Activated T-helper 1 cell treated with anti-CD3 and anti-CD28 coated beads, Interleukin-12 subunit alpha, Interleukin-12 subunit beta, Interleukin-2, Interleukin-4 antibody, amounts not matched to agents 30 ng/mL and 10 ng/mL and 1 ng/mL, durations not matched to agents 14 hours and 24 hours and 36 hours (primary cell): ENCODE results near the gene POLR3GL. TPM values are rescaled to one million over a fixed set of nuclear protein-coding genes. Genes with fewer than 3 reads are reported as not detected.
"Not testable (repeated sequence)": the region's sequence is repeated elsewhere in the genome, so short reads cannot be mapped to it uniquely, and the experiment has no call there.

Experiments
- DNase-seq: peaks from one replicate; pipeline ENCODE4 v3.0.0; 2021; ENCODE audit warnings: low spot score
- H3K27ac Mint-ChIP-seq: one replicate; pipeline ENCODE4 v1.8.0; 2021; ENCODE audit warnings: mild to moderate bottlenecking, mixed read lengths
- H3K27me3 Mint-ChIP-seq: one replicate; pipeline ENCODE4 v1.8.0; 2022; ENCODE audit warnings: mild to moderate bottlenecking, moderate library complexity, mixed read lengths; ENCODE audit not compliant: insufficient read depth
- H3K36me3 Mint-ChIP-seq: one replicate; pipeline ENCODE4 v1.8.0; 2021; ENCODE audit warnings: low read depth, mixed read lengths
- H3K4me1 Mint-ChIP-seq: one replicate; pipeline ENCODE4 v1.8.0; 2021; ENCODE audit warnings: low read depth, mixed read lengths
- H3K4me3 Mint-ChIP-seq: one replicate; pipeline ENCODE4 v1.8.0; 2021; ENCODE audit warnings: mild to moderate bottlenecking, moderate library complexity, mixed read lengths
- H3K9me3 Mint-ChIP-seq: one replicate; pipeline ENCODE4 v1.8.0; 2021; ENCODE audit warnings: mixed read lengths
- intact Hi-C: fragments of 100-400 bp; cut with micrococcal nuclease; formaldehyde crosslinking; loops from one replicate; pipeline ENCODE4 v1.15.1; 2024
- total RNA-seq: library from RNA; stranded (reverse); gene quantifications from 2 replicates; pipeline ENCODE4 v1.2.3, GENCODE V29; 2022

The POLR3GL gene
- total RNA-seq, 1 donor from 2014 or later: 10.6 TPM

GRCh38 chr1:146025787-146026495 is 61.5 kb downstream of the POLR3GL start:
- not testable (repeated sequence) for H3K9me3 Mint-ChIP-seq, H3K4me1 Mint-ChIP-seq, H3K36me3 Mint-ChIP-seq, DNase-seq, H3K4me3 Mint-ChIP-seq, H3K27ac Mint-ChIP-seq
- intact Hi-C loops: loop anchor here (2.0 kb wide), 1 partner anchor 21 kb away; no protein-coding TSS in a partner anchor
- H3K27me3 Mint-ChIP-seq: peaks cover 47% of the 10 kb centered on the region

- H3K27ac Mint-ChIP-seq: peak overlapping the region; percentile 48
- H3K4me3 Mint-ChIP-seq: not testable (repeated sequence)
- intact Hi-C loops: loop anchor here (2.0 kb wide), 1 partner anchor 20 kb away; no protein-coding TSS in a partner anchor
Observed at GRCh38 chr1:146026650-146027049, 62.2 kb downstream of the POLR3GL start.

More at GRCh38 chr1:146026650-146027049, 62.2 kb downstream of the POLR3GL start:
- not testable (repeated sequence) for H3K9me3 Mint-ChIP-seq, H3K4me1 Mint-ChIP-seq, DNase-seq, H3K36me3 Mint-ChIP-seq
- H3K27me3 Mint-ChIP-seq: peaks cover 43% of the 10 kb centered on the region

Other genes with a start within 250 kb of the POLR3GL start
- gene CD160, start 245.2 kb upstream of the POLR3GL start, total RNA-seq: 0.27 TPM in 1 of 2 replicates, not detected in the other
- 18.8 and 20.0 TPM in 2 replicates for gene RNF115, start 140.6 kb upstream of the POLR3GL start, total RNA-seq
- gene POLR3C, start 140.5 kb upstream of the POLR3GL start, total RNA-seq: 44.5 and 47.2 TPM in 2 replicates
- 3.0 TPM in 2 replicates for gene NUDT17, start 119.1 kb upstream of the POLR3GL start, total RNA-seq
- 16.9 and 17.0 TPM in 2 replicates for gene PIAS3, start 105.6 kb upstream of the POLR3GL start, total RNA-seq
- gene ANKRD35, start 78.8 kb upstream of the POLR3GL start, total RNA-seq: 0.37 and 0.52 TPM in 2 replicates
- 1.9 TPM in 2 replicates for gene ITGA10, start 54.6 kb upstream of the POLR3GL start, total RNA-seq
- gene PEX11B, start 46.0 kb upstream of the POLR3GL start, total RNA-seq: 30.6 and 31.2 TPM in 2 replicates
- 331 and 354 TPM in 2 replicates for gene RBM8A, start 37.2 kb upstream of the POLR3GL start, total RNA-seq
- 30.3 and 32.2 TPM in 2 replicates for gene LIX1L, start 6.7 kb upstream of the POLR3GL start, total RNA-seq
- gene ANKRD34A, start 115 bp upstream of the POLR3GL start, total RNA-seq: 4.8 and 5.1 TPM in 2 replicates
- 107 and 108 TPM in 2 replicates for gene TXNIP, start 31.9 kb downstream of the POLR3GL start, total RNA-seq
- not detected in 2 replicates for gene HJV, start 57.0 kb downstream of the POLR3GL start, total RNA-seq
- gene NBPF10, start 180.1 kb downstream of the POLR3GL start, total RNA-seq: 3.6 and 3.7 TPM in 2 replicates